Sigmoid colon (tissue), 7 donors: ENCODE data around the gene RPA4. TPM values are rescaled to one million over a fixed set of nuclear protein-coding genes. Genes with fewer than 3 reads are reported as not detected.

Experiments
- DNase-seq: peaks from one replicate; pipeline ENCODE4 v3.0.0-alpha.2; 2019
- H3K27ac ChIP-seq, 4 donors: fragments of 200-600 bp; sonication (generic); one replicate each; pipeline ENCODE4 v1.5.1; 2016 to 2019; ENCODE audit warnings: mild to moderate bottlenecking in 1 of 4
- H3K27me3 ChIP-seq, 3 donors: fragments of 200-600 bp; sonication (generic); one replicate each; pipeline ENCODE4 v1.5.1; 2019; ENCODE audit warnings: mild to moderate bottlenecking in 1 of 3
- H3K36me3 ChIP-seq, 4 donors: fragments of 200-600 bp; sonication (generic); one replicate each; pipeline ENCODE4 v1.5.1; 2016 to 2019
- H3K4me1 ChIP-seq, 4 donors: fragments of 200-600 bp; sonication (generic); one replicate each; pipeline ENCODE4 v1.5.1; 2017 to 2019
- H3K4me3 ChIP-seq, 4 donors: fragments of 200-600 bp; sonication (generic); one replicate each; pipeline ENCODE4 v1.5.1; 2017 to 2019; ENCODE audit warnings: mild to moderate bottlenecking in 2 of 4, moderate library complexity in 1 of 4
- H3K9me3 ChIP-seq, 4 donors: fragments of 200-600 bp in 3 of 4; sonication (generic) in 3 of 4; one replicate each; pipeline versions ENCODE4 v1.5.1 to v1.6.1; 2013 to 2019
- CTCF ChIP-seq, 4 experiments: fragments of 450-650 bp in 3 of 4; fragments of 200-600 bp in 1 of 4; IDR thresholded peaks; one replicate each; pipeline ENCODE4 v1.5.1; 2016 to 2019; ENCODE audit warnings: antibody characterized with exemption in 4 of 4, mild to moderate bottlenecking in 3 of 4, moderate library complexity in 2 of 4
- EP300 ChIP-seq, 4 donors: sonication (generic); formaldehyde crosslinking; IDR thresholded peaks; one replicate each; pipeline ENCODE4 v1.6.1; 2017; ENCODE audit warnings: antibody characterized with exemption in 4 of 4
- POLR2A ChIP-seq, 2 donors: fragments of 450-650 bp; IDR thresholded peaks; one replicate each; pipeline ENCODE4 v1.6.1; 2016; ENCODE audit warnings: antibody characterized with exemption in 2 of 2, mild to moderate bottlenecking in 2 of 2, moderate library complexity in 2 of 2
- POLR2AphosphoS5 ChIP-seq, 4 donors: sonication (generic); formaldehyde crosslinking; IDR thresholded peaks; one replicate each; pipeline ENCODE4 v1.6.1; 2017; ENCODE audit warnings: antibody characterized with exemption in 4 of 4
- WGBS, 2 donors: extraction: QIAGEN DNeasy Blood & Tissue Kit; methylation state at CpG; one replicate each; pipeline ENCODE4 v1.1.7; 2013; 5-methylcytosine and 5-hydroxymethylcytosine counted together
- intact Hi-C: fragments of 100-400 bp; cut with DNase I; formaldehyde crosslinking; loops from one replicate; pipeline ENCODE4 v1.15.1; 2023
- polyA plus RNA-seq, 3 donors: library from polyadenylated mRNA; stranded (reverse); fragments of 200-250 nt; gene quantifications; one replicate each; pipeline ENCODE4 v1.2.3, GENCODE V29; 2013
- total RNA-seq, 4 donors: library from RNA; depleted of rRNA; stranded (reverse); fragments of >200 nt; gene quantifications; one replicate each; pipeline ENCODE4 v1.1.0, GENCODE V29; 2016
- donor health status: healthy with polysubstance abuse.
- donor health status: Bipolar disorder and iron deficiency.
- donor health status: healthy.

Gene RPA4
- total and polyA plus RNA-seq, 7 donors = 0.22 to 3.9 (median 1.1) TPM; not detected in 2

GRCh38 chrX:96909291-96909690, 25.6 kb downstream of the RPA4 start:
- Histone ChIP-seq H3K9me3 (no peaks in the 10 kb centered on the region), H3K27ac (no peak overlapping the region), H3K36me3 (no peaks in the 10 kb centered on the region), H3K27me3 (no peaks in the 10 kb centered on the region), H3K4me3 (no peak overlapping the region), H3K4me1 (peaks cover 0 to 4% (median 2%) of the 10 kb centered on the region in 4 donors)
- intact Hi-C loops = no loop called here
- TF ChIP-seq EP300 (IDR thresholded peaks at IDR 0.05) = no peak
- TF ChIP-seq POLR2A (IDR thresholded peaks at IDR 0.05) = no peak
- no peak for TF ChIP-seq POLR2AphosphoS5 (IDR thresholded peaks at IDR 0.05)
- no peak for TF ChIP-seq CTCF (IDR thresholded peaks at IDR 0.05)
- WGBS, 2 donors = 91 to 98% methylated on average over 5 of the region's 5 CpGs
- no peak for DNase-seq

GRCh38 chrX:96918864-96919263, 35.2 kb downstream of the RPA4 start:
- H3K27me3 ChIP-seq = no peaks in the 10 kb centered on the region
- no peaks in the 10 kb centered on the region for H3K9me3 ChIP-seq
- intact Hi-C loops = no loop called here
- no peak overlapping the region for H3K27ac ChIP-seq
- no peaks in the 10 kb centered on the region for H3K4me1 ChIP-seq
- TF ChIP-seq CTCF (IDR thresholded peaks at IDR 0.05) = no peak
- no peak for TF ChIP-seq POLR2AphosphoS5 (IDR thresholded peaks at IDR 0.05)
- TF ChIP-seq POLR2A (IDR thresholded peaks at IDR 0.05) = no peak
- TF ChIP-seq EP300 (IDR thresholded peaks at IDR 0.05) = no peak
- H3K36me3 ChIP-seq = no peaks in the 10 kb centered on the region
- 97 to 98% methylated on average over 2 of the region's 2 CpGs for WGBS, 2 donors
- H3K4me3 ChIP-seq = no peak overlapping the region
- DNase-seq = no peak

GRCh38 chrX:96919672-96920071, 36.0 kb downstream of the RPA4 start:
- WGBS, 2 donors = 97 to 100% methylated on average over 4 of the region's 4 CpGs
- Histone ChIP-seq H3K4me1 (no peaks in the 10 kb centered on the region), H3K4me3 (no peak overlapping the region), H3K27ac (no peak overlapping the region), H3K36me3 (no peaks in the 10 kb centered on the region), H3K9me3 (no peaks in the 10 kb centered on the region), H3K27me3 (no peaks in the 10 kb centered on the region)
- TF ChIP-seq POLR2A (IDR thresholded peaks at IDR 0.05) (no peak), POLR2AphosphoS5 (IDR thresholded peaks at IDR 0.05) (no peak), CTCF (IDR thresholded peaks at IDR 0.05) (no peak), EP300 (IDR thresholded peaks at IDR 0.05) (no peak)
- no peak for DNase-seq
- intact Hi-C loops = no loop called here

- TF ChIP-seq EP300 (IDR thresholded peaks at IDR 0.05) (no peak), POLR2AphosphoS5 (IDR thresholded peaks at IDR 0.05) (no peak), CTCF (IDR thresholded peaks at IDR 0.05) (no peak), POLR2A (IDR thresholded peaks at IDR 0.05) (no peak)
- Histone ChIP-seq H3K4me3 (no peak overlapping the region), H3K36me3 (no peaks in the 10 kb centered on the region), H3K4me1 (no peaks in the 10 kb centered on the region), H3K27ac (no peak overlapping the region), H3K9me3 (no peaks in the 10 kb centered on the region), H3K27me3 (no peaks in the 10 kb centered on the region)
- no peak for DNase-seq
- intact Hi-C loops = no loop called here
- WGBS, 2 donors = 93 to 96% methylated on average over 3 of the region's 3 CpGs
These were observed 40.9 kb downstream of the RPA4 start for GRCh38 chrX:96924581-96924980.

- no peak overlapping the region for H3K27ac ChIP-seq
- DNase-seq = no peak
- H3K4me1 ChIP-seq = no peaks in the 10 kb centered on the region
- TF ChIP-seq POLR2AphosphoS5 (IDR thresholded peaks at IDR 0.05) (no peak), CTCF (IDR thresholded peaks at IDR 0.05) (no peak), EP300 (IDR thresholded peaks at IDR 0.05) (no peak), POLR2A (IDR thresholded peaks at IDR 0.05) (no peak)
- H3K27me3 ChIP-seq = no peaks in the 10 kb centered on the region
- no peaks in the 10 kb centered on the region for H3K9me3 ChIP-seq
- H3K4me3 ChIP-seq = no peak overlapping the region
- intact Hi-C loops = no loop called here
- no peaks in the 10 kb centered on the region for H3K36me3 ChIP-seq
These were observed 45.3 kb downstream of the RPA4 start for GRCh38 chrX:96929036-96929435.
